GM18507 (cell line): ENCODE measurements around the gene SESTD1.
"Not testable (repeated sequence)": the region's sequence is repeated elsewhere in the genome, so short reads cannot be mapped to it uniquely, and the experiment has no call there.

ENCODE experiments used
- DNase-seq: peaks from one replicate; pipeline ENCODE4 v3.0.0; 2011; ENCODE audit warnings: low read depth; ENCODE audit not compliant: insufficient read length; ENCODE audit errors: extremely low spot score
- FAIRE-seq: peaks from 2 replicates; lab custom pipeline; 2011; peaks lifted over from hg19 to GRCh38; lab: Jason Lieb, UNC

Gene SESTD1

DNA sequence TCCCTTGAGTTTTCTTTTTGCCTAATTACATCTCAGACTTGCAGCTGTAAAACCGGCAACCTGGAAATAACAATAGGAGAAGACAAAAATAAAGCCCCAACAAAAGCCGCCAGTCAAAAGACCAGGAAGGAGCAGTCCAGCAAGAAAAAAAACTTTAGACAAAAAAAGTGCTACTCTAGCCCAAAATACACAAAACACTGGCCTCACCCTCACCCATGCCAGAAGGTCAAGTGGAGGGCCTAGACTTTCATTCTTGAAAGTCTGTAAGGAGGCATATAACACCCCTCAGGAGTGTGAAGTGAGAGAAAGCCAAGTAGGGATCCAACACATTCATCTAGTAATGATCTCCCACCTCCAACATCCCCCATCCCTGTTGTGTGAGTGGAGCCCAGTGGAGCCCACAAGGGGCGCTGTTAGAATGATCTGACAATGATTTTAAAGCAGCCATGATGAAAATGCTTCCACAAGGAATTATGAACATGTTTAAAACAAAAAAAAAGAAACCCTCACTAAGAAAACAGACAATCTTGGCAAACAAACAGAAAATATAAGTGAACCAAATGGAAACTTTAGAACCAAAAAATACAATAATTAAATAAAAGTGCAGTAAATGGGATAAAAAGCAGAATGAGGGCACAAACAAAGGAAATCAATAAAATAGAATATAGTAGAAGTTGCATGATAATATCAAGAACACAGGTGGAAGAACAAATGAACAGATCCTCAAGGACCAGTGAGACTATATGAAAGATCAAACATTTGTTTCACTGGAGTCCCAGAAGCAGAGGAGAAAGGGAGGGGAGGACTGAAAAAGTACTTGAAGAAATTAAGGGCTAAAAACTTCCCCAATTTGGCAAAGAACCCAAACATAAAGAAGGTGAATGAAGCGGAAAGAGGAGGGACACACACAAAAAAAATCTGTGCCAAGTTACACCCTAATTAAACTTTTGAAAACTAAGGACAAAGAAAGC lies 23.9 kb downstream of the SESTD1 start:
- FAIRE-seq (no peak), DNase-seq (no peak)

DNA sequence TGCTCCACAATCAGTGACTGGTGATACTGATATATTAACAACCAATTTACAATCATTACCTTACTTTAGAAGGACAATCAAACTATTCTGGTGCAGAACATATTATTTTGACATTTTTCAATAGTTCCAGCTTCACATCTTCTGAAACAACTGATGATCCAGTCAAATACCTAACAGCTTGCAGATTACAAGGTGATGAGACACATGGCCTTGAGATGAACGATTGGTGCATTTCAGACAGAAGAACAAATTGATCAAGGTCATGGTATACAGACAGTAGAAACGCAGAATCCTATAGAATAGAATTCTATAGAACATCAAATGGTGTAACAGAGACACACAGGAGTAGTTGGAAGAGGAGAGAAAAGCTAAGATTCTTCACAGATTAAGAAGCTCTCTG lies 24.8 kb downstream of the SESTD1 start:
- no peak for FAIRE-seq
- DNase-seq = no peak

DNA sequence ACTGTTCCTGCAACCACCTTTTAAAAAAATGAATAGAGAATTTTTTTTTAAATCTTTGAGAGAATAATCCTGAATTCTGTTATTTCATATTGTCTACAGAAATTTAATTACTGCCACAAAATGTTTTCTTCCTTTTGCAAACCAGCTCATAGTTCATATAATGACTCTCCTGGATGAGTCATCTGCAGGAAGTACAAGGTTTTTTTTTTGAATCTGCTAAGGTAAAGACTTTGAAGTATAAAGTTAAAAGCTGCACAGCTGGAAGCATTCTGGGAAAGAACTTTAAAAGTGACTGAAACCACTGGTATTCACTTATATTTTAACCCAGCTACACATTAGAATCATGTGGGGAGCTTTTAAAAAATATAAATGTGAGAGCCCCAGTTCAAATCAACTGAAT lies 25.4 kb downstream of the SESTD1 start:
- no peak for DNase-seq
- peak; percentile 72 for FAIRE-seq

DNA sequence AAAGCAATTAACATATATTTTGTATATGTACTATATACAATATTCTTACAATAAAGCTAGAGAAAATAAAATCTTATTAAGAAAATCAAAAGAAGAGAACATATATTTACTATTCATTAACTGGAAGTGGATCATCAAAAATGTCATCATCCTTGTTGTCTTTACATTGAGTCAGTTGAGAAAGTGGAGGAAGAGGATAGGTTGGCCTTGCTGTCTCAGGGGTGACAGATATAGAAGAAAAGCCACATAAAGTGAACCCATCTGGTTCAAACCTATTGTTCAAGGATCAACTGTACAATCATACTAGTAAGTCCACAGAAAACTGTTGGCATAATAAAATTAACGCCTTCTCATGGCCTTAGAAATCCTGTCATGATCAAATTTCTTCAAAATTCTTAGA lies 26.6 kb downstream of the SESTD1 start:
- FAIRE-seq (no peak), DNase-seq (no peak)

DNA sequence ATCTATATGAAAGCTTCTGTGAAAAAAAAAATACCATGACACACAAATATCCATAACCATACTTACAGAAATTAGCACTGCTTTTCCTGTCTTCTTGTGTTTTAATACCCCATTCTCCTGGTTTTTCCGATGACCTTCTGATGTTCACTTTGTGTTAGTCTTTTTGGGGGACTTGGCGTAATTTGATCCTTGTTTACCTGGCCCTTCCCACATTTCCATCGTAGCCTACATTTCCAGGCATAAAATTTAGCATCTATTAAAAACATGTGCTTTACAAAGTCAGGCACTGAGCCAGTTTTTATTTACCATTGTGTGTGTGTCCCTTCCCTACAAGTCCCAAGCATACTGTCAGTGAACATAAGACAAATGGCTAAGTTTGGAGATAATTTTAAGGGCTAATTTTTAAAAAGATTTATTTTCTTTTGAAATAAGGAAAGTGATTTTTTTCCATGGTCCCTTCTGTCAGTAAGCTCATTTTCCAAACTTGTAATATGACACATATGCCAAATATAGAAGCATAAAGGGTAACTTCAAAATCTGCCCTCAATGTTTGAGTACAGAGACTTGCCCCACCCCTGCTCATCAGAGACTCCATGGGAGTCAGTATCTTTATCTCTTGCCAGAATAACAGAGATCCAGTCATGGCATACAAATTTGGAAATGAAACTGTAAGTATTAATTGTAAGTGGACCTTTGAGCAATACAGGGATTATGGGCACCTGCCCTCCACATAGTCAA lies 27.3 kb downstream of the SESTD1 start:
- DNase-seq = no peak
- no peak for FAIRE-seq

DNA sequence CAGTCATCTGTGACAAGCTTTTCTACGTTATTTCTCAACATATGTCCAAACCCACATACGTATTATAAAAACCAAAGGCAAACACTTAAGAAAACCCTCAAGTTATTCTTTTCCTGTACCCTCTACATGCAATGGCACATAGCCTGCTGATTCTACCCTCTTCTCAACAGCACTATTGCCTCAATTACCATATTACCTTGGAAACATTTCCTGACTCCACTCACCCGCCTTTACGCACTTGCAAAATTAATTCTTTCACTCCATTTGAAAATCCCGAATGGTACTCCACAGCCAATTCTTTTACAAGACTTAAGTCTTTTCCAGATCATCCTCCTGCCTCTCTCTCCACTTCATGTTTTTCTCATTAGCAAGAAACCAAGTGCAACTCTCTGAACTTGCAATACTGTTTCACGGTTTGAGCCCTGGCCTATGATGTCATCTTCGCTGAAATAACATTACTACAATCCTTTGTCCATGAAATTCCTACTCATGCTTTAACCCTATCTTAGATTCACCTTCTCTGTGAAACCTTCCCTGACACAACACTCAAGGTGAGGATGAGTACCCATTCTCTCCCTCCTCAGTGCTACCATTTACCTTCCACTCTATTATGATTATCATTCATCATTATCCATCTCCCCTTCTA lies 29.0 kb downstream of the SESTD1 start:
- DNase-seq = no peak

DNA sequence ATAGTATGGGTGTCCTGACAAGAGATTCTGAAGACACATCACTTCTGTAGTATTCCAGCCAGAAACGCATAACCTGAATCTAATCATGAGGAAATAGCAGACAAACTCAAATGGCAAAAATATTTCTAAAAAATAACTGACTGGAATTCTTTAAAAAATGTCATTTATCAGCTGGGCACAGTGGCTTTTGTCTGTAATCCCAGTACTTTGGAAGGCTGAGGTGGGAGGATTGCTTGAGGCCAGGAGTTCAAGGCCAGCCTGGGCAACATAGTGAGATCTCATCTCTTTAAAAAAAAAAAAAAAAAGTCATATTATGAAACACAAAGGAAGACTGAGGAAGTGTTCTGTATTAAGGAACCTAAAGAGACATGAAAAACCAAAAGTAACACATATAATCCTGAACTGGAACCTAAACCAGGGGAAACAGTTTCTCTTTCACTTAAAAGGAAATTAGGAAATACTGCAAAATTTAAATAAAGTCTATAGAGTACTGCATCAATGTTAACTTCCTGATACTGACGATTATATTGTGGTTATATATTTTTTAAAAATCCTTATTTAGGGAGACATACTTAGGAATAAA lies 29.9 kb downstream of the SESTD1 start:
- DNase-seq (no peak), FAIRE-seq (no peak)

More for the DNA sequence above, 29.0 kb downstream of the SESTD1 start:
- FAIRE-seq = no peak

DNA sequence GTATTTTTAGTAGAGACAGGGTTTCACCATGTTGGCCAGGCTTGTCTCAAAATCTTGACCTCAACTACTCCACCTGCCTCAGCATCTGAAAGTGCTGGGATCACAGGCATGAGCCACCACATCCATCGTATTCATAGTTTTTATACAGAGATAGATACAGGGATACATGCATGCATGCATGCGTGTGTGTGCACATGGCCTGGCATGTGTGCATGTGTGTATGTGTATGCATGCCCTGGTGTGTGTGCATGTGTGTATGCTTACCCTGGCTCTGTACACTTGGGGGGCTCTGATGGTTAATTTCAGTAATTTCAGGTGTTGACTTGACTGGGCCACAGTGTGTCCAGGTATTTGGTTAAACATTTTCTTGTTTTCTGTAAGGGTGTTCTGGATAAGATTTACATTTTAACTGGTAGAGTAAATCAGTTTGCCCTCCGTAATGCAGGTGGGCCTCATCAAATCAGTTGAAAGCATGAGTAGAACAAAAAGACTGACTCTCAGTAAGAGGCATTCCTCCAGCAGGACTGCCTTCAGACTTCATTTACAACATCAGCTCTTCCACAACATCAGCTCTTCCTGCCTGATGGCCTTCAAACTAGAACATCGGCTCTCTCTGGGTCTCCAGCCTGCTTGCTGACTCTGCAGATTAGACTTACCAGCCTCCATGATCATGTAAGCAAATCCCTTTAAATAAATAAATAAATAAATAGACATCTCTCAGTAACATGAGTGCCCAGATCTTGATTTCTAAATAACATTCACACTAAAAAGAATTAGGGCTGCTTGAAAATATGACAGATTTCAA lies 30.8 kb downstream of the SESTD1 start:
- DNase-seq (no peak), FAIRE-seq (no peak)

DNA sequence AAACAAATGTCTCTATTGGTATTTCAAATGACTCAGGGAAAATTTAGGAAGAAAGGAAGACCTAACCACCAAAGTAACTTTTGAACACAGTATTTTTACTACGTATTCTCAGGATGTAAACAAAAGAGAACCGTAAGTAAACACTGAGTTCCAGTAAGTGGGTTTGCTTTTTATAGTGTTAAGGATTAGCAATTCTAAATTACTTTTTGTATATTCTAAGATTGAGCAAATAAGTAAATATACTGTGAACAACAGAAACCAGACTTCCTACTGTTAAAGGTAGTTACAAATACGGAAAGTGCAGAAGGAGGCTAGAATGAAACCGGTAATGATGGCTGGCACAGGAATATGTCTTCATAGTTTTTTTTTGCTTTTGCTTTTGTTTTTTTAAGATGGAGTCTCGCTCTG lies 31.5 kb downstream of the SESTD1 start:
- DNase-seq = no peak
- no peak for FAIRE-seq

DNA sequence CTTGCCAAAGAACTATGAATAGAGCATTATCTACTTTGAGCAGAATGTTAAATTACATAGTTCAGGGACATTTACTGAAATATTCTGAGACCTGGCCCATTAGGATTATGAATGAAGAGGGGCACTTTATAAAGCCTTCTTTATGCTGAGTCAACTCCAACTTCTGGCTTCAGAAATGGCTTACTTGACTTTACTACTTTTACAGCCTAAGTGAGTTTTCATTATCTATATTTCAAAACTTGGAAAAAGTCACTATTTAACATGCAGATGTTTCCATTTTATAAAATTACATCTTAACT lies 37.7 kb downstream of the SESTD1 start:
- no peak for FAIRE-seq
- no peak for DNase-seq

DNA sequence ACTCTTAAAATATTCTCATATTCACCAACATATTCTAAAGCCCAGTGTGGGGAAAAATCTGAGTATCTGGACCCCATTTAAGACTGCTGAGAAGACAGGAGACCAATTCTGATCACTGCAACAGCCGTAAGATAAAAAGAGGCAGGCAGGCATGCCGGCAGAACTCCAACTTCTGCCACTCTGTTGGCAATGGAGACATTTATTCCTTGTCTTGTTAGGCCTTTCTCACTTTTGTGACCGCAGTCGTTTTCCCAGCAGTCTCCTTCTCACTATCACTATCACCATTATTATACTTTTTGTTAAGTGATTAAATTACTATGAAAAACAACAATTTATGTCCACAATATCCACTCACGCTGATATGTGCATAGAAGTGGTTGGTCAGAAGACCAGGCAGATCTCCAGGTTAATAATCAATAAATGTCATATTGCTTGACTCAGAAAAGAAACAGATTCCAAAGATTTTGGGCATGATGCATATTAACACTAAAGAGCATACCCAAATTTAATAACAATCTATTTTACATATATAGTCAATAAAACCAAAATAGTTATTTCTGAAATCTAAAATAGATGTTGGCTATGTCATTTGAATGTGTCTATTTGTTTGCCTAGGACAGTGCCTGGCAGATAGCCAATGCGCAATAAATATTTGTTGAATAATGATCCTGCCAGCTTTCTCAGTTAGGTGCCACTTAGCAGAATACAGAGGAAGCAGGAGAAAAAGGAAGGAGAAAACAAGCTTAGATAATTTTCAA lies 38.2 kb downstream of the SESTD1 start:
- no peak for DNase-seq
- FAIRE-seq = no peak

DNA sequence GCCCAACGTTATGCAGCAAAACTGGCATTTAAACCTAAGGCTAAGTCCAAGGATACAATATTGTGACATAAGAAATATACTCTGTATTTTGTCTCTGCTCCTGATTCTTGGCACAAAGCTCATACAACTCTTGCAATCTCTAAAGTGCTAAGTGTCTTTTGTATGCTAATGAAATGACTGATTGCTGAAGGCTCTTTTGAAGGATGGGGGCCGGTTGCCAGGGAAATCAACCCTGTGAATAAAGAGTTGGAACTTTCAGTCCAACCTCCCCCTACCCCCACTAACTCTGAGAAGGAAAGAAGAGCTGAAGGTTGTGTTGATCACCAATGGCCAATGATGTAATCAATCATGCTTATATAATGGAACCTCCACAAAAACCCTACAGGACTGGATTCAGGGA lies 40.3 kb downstream of the SESTD1 start:
- DNase-seq = no peak
- peak; percentile 21 for FAIRE-seq

DNA sequence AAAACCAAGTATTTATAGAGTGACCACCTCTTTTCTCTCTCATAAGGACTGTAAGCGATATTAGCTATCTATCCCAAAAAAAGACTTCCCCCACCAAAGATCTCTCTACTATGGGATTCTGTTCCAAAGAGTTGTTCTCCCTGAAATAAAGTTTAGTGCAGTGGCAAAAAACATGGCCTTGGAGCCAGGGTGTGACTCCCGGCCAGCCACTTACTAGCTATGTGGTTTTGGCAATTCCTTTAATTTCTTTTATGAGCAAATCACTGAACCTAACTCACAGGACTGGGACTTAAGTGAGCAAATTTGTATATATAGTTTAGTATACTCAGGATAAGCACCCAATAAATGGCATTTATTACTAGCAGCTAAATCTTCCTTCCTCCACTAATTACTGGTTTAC lies 42.6 kb downstream of the SESTD1 start:
- no peak for DNase-seq
- no peak for FAIRE-seq

DNA sequence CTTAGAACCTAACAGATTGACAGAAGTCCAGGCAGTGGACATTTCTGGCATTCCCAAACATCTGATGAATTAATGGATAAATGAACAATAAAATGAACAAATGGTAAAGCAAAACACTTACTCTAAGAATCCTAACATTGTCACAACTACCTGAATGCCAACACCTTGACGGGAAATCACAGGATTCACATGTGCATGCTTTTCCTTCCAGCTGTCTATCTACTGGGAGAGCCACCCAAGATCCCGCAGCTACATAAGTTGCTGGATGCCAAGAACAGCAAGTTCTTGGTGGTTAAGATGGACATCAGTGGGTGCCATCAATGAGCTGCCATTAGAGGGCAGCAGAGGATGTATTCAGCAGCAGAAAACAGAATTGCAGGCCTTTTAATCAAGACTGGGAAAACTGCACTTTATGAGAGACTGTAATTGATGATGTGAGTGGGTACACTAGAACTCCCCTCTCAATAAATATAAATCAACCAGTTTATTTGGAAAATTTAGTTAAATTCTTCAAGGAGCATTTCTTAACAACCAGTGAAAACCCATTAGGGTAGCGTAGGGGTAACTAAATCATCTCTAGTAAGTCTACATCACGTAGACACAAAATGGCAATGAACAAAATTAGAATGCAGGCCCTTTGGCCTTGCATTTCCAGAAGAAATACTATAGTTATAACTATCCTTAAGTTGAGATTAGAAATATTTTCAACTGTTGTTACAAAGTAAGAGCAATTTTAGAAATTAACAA lies 45.6 kb downstream of the SESTD1 start:
- DNase-seq (peak; percentile 22), FAIRE-seq (peak; percentile 72)

DNA sequence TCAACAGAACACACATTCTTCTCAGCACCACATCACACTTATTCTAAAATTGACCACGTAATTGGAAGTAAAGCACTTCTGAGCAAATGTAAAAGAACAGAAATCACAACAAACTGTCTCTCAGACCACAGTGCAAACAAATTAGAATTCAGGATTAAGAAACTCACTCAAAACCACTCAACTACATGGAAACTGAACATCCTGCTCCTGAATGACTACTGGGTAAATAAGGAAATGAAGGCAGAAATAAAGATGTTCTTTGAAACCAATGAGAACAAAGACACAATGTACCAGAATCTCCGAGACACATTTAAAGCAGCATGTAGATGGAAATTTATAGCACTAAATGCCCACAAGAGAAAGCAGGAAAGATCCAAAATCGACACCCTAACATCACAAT lies 50.0 kb downstream of the SESTD1 start:
- not testable (repeated sequence) for DNase-seq, FAIRE-seq

DNA sequence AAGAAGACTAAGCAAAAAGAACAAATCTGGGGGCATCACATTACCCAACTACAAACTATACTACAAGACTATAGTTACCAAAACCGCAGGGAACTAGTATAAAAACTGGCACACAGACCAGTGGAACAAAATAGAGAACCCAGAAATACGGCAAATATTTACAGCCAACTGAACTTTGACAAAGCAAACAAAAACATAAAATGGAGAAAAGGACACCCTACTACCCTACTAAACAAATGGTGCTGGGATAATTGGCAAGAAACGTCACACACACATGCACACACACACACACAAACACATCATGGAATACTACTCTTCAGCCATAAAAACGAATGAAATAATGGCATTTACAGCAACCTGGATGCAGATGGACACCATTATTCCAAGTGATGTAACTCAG lies 53.3 kb downstream of the SESTD1 start:
- FAIRE-seq = no peak
- no peak for DNase-seq

DNA sequence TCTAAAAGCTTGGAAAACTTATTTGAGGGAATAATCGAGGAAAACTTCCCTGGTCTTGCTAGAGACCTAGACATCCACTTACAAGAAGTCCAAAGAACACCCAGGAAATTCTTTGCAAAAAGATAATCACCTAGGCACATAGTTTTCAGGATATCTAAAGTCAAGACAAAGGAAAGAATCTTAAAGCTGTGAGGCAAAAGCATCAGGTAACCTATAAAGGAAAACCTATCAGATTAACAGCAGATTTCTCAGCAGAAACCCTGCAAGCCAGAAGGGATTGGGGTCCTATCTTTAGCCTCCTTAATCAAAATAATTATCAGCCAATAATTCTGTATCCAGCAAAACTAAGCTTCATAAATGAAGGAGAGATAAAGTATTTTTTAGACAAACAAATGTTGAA lies 56.4 kb downstream of the SESTD1 start:
- DNase-seq, FAIRE-seq: not testable (repeated sequence)

DNA sequence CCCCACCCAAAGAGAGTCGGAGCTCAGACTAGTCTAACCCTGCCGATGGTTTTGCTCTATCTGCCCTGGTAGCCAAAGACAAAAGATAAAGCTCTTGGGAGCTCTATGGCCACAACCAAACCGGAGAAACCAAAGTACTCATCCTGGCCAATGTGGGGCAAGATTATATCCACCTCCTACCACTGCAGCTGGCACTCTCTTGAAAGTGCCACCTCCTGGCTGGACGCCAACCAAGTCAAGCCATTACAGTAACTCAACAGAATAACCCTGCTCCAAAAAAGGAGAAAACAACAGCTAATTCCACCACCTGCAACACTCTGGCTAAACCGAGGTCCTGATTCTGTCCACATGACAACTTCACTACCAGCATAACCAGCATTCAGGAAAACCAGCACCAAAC lies 57.6 kb downstream of the SESTD1 start:
- no peak for DNase-seq
- FAIRE-seq = no peak
